Measurements from ENCODE around the gene GCC2.

DNA sequence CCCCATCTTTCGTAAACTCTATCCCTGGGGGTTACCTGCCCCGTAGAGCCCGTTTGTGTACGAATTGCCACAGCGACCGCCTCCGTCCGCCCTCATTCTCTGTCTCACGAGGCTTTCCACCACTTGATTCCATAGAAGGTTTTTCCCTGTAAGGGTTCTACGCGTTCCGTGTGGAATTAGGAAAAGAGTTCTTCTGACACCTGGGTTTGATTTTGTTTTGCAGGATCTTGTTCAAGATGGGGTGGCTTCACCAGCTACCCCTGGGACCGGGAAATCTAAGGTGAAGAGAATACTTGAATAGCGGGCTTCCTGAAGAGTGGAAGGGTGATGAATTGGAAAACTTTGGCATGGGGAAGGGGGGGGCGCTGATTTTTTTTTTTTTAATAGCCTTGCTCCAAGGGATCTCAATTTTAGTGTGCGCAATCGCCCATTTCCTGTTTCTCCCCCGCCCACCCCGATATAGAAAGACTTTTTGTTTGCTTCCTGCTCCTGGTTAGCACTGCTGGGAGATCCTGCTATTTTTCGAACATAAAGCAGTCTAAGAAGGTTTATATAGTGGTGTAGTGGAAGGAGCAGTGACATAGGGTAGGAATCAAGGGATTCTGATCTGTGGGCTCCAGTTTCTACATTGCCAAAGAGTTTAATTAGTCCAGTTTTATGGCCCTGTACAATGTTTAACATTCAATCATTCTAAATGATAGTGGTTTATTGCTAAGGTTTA is 564 bp downstream of the GCC2 start:
- TF ChIP-seq, protein P1, sequence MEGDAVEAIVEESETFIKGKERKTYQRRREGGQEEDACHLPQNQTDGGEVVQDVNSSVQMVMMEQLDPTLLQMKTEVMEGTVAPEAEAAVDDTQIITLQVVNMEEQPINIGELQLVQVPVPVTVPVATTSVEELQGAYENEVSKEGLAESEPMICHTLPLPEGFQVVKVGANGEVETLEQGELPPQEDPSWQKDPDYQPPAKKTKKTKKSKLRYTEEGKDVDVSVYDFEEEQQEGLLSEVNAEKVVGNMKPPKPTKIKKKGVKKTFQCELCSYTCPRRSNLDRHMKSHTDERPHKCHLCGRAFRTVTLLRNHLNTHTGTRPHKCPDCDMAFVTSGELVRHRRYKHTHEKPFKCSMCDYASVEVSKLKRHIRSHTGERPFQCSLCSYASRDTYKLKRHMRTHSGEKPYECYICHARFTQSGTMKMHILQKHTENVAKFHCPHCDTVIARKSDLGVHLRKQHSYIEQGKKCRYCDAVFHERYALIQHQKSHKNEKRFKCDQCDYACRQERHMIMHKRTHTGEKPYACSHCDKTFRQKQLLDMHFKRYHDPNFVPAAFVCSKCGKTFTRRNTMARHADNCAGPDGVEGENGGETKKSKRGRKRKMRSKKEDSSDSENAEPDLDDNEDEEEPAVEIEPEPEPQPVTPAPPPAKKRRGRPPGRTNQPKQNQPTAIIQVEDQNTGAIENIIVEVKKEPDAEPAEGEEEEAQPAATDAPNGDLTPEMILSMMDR (IDR thresholded peaks at IDR 0.05; ENCODE audit: low read depth, low read length): no peak
- TF ChIP-seq EZH2phosphoT487 (IDR thresholded peaks at IDR 0.05; ENCODE audit: low read depth): no peak

Measured in OCI-LY3 (cell line).